ENCODE measurements around the gene MS4A6A.

The MS4A6A gene

GRCh38 chr11:60133917-60134316 is 49.0 kb downstream of the MS4A6A start:
- TF ChIP-seq POLR2AphosphoS5 (IDR thresholded peaks at IDR 0.05; ENCODE audit: low read depth, low read length) (no peak), FOXP2 (optimal IDR thresholded peaks at IDR 0.05; ENCODE audit: borderline replicate concordance, extremely low read depth, extremely low read length, insufficient read depth) (no peak), TAF1 (IDR thresholded peaks at IDR 0.05; ENCODE audit: borderline replicate concordance, insufficient read depth, low read length) (no peak), REST (IDR thresholded peaks at IDR 0.05; ENCODE audit: insufficient read depth in 1 of 2, low read depth in 2 of 2, low read length in 2 of 2) (no peak), SIN3A (IDR thresholded peaks at IDR 0.05; ENCODE audit: borderline replicate concordance, insufficient read depth, low read length) (no peak)

- TF ChIP-seq POLR2AphosphoS5 (IDR thresholded peaks at IDR 0.05; ENCODE audit: low read depth, low read length) (no peak), FOXP2 (optimal IDR thresholded peaks at IDR 0.05; ENCODE audit: borderline replicate concordance, extremely low read depth, extremely low read length, insufficient read depth) (no peak), REST (IDR thresholded peaks at IDR 0.05; ENCODE audit: insufficient read depth in 1 of 2, low read depth in 2 of 2, low read length in 2 of 2) (no peak), SIN3A (IDR thresholded peaks at IDR 0.05; ENCODE audit: borderline replicate concordance, insufficient read depth, low read length) (no peak), TAF1 (IDR thresholded peaks at IDR 0.05; ENCODE audit: borderline replicate concordance, insufficient read depth, low read length) (no peak)
Measured at GRCh38 chr11:60131912-60132311, 51.0 kb downstream of the MS4A6A start.

- TF ChIP-seq FOXP2 (optimal IDR thresholded peaks at IDR 0.05; ENCODE audit: borderline replicate concordance, extremely low read depth, extremely low read length, insufficient read depth) (no peak), POLR2AphosphoS5 (IDR thresholded peaks at IDR 0.05; ENCODE audit: low read depth, low read length) (no peak), TAF1 (IDR thresholded peaks at IDR 0.05; ENCODE audit: borderline replicate concordance, insufficient read depth, low read length) (no peak), SIN3A (IDR thresholded peaks at IDR 0.05; ENCODE audit: borderline replicate concordance, insufficient read depth, low read length) (no peak), REST (IDR thresholded peaks at IDR 0.05; ENCODE audit: insufficient read depth in 1 of 2, low read depth in 2 of 2, low read length in 2 of 2) (no peak)
Measured at GRCh38 chr11:60130496-60130895, 52.4 kb downstream of the MS4A6A start.

GRCh38 chr11:60129853-60130252 is 53.0 kb downstream of the MS4A6A start:
- TF ChIP-seq FOXP2 (optimal IDR thresholded peaks at IDR 0.05; ENCODE audit: borderline replicate concordance, extremely low read depth, extremely low read length, insufficient read depth) (no peak), TAF1 (IDR thresholded peaks at IDR 0.05; ENCODE audit: borderline replicate concordance, insufficient read depth, low read length) (no peak), SIN3A (IDR thresholded peaks at IDR 0.05; ENCODE audit: borderline replicate concordance, insufficient read depth, low read length) (no peak), POLR2AphosphoS5 (IDR thresholded peaks at IDR 0.05; ENCODE audit: low read depth, low read length) (no peak), REST (IDR thresholded peaks at IDR 0.05; ENCODE audit: insufficient read depth in 1 of 2, low read depth in 2 of 2, low read length in 2 of 2) (no peak)

GRCh38 chr11:60128376-60128775 is 54.5 kb downstream of the MS4A6A start:
- TF ChIP-seq FOXP2 (optimal IDR thresholded peaks at IDR 0.05; ENCODE audit: borderline replicate concordance, extremely low read depth, extremely low read length, insufficient read depth): no peak
- TF ChIP-seq SIN3A (IDR thresholded peaks at IDR 0.05; ENCODE audit: borderline replicate concordance, insufficient read depth, low read length): no peak
- TF ChIP-seq TAF1 (IDR thresholded peaks at IDR 0.05; ENCODE audit: borderline replicate concordance, insufficient read depth, low read length): no peak
- no peak for TF ChIP-seq REST (IDR thresholded peaks at IDR 0.05; ENCODE audit: insufficient read depth in 1 of 2, low read depth in 2 of 2, low read length in 2 of 2)
- no peak for TF ChIP-seq POLR2AphosphoS5 (IDR thresholded peaks at IDR 0.05; ENCODE audit: low read depth, low read length)
